B cell (primary cell): ENCODE measurements around the gene TGFA. TPM values are rescaled to one million over a fixed set of nuclear protein-coding genes. Genes with fewer than 3 reads are reported as not detected.

Experiments
- ATAC-seq: fragments of 200-7000 bp; cut with Tn5 transposase; one replicate; pipeline ENCODE4 v1.10.0; 2021; ENCODE audit warnings: low read depth, mild to moderate bottlenecking, moderate number of reproducible peaks, moderate library complexity
- CTCF ChIA-PET: fragments of 350-600 bp; sonication (Branson Sonifier 250); formaldehyde crosslinking; loops from one replicate; lab custom pipeline; 2021; ENCODE audit warnings: antibody characterized with exemption, inconsistent platforms; lab: Charles Lee
- POLR2A ChIA-PET: fragments of 350-600 bp; sonication (Branson Sonifier 250); formaldehyde crosslinking; loops from one replicate; lab custom pipeline; 2021; ENCODE audit warnings: antibody characterized with exemption; lab: Charles Lee
- DNase-seq: peaks from one replicate; pipeline ENCODE4 v3.0.0; 2013
- H2AFZ ChIP-seq: 2 replicates; pipeline ENCODE4 v1.6.1; 2012; ENCODE audit warnings: mild to moderate bottlenecking, low read depth, low read length; ENCODE audit not compliant: insufficient read depth, poor library complexity, severe bottlenecking
- H3K27ac ChIP-seq, 2 donors: 1 replicate in 1 of 2; 2 replicates in 1 of 2; pipeline ENCODE4 v1.5.1; 2012 to 2013; ENCODE audit warnings: low read length in 2 of 2, mild to moderate bottlenecking in 2 of 2, moderate library complexity in 1 of 2
- H3K27me3 ChIP-seq, 4 experiments: fragments of 200-600 bp in 1 of 4; sonication (generic) in 1 of 4; replicated peaks in 1 of 4; 1 replicate in 2 of 4; 2 replicates in 2 of 4; pipeline versions ENCODE4 v1.6.1 to v1.7.0; 2013 to 2016; ENCODE audit warnings: low read length in 3 of 4, mild to moderate bottlenecking in 2 of 4, mixed read lengths in 1 of 4, moderate library complexity in 1 of 4; ENCODE audit not compliant: insufficient read depth in 4 of 4, control insufficient read depth in 3 of 4; ENCODE audit errors: control extremely low read depth in 1 of 4
- H3K36me3 ChIP-seq, 2 experiments: replicated peaks in 1 of 2; 1 replicate in 1 of 2; 2 replicates in 1 of 2; pipeline versions ENCODE4 v1.6.1 to v1.7.1; 2013; ENCODE audit warnings: low read length in 1 of 2; ENCODE audit not compliant: insufficient read depth in 2 of 2, control insufficient read depth in 1 of 2; ENCODE audit errors: control extremely low read depth in 1 of 2, extremely low read depth in 1 of 2
- H3K4me1 ChIP-seq, 2 donors: fragments of 200-600 bp in 1 of 2; sonication (generic) in 1 of 2; 1 replicate in 1 of 2; 2 replicates in 1 of 2; pipeline versions ENCODE4 v1.5.1 to v1.6.1; 2013 to 2017; ENCODE audit warnings: low read length in 2 of 2; ENCODE audit not compliant: control insufficient read depth in 2 of 2, insufficient read depth in 2 of 2
- H3K4me2 ChIP-seq: replicated peaks from 2 replicates; pipeline ENCODE3; 2012; ENCODE audit warnings: mild to moderate bottlenecking, low read depth, low read length; ENCODE audit not compliant: poor library complexity, severe bottlenecking
- H3K4me3 ChIP-seq, 5 experiments: fragments of 200-600 bp in 1 of 5; sonication (generic) in 1 of 5; 1 replicate in 3 of 5; 2 replicates in 2 of 5; pipeline versions ENCODE4 v1.5.1 to v1.7.0; 2011 to 2016; ENCODE audit warnings: low read length in 4 of 5, mild to moderate bottlenecking in 4 of 5, low read depth in 2 of 5, control low read depth in 1 of 5, moderate library complexity in 1 of 5; ENCODE audit not compliant: insufficient read depth in 1 of 5; ENCODE audit errors: control extremely low read depth in 1 of 5, extremely low read depth in 1 of 5
- H3K79me2 ChIP-seq: fragments of 200-600 bp; sonication (generic); one replicate; pipeline ENCODE4 v1.6.0; 2016; ENCODE audit warnings: low read length; ENCODE audit not compliant: control insufficient read depth, insufficient read depth
- H3K9ac ChIP-seq: fragments of 200-600 bp; sonication (generic); 2 replicates; pipeline ENCODE4 v1.6.1; 2017; ENCODE audit warnings: mild to moderate bottlenecking, low read length, moderate library complexity
- H3K9me3 ChIP-seq, 3 donors: one replicate each; pipeline versions ENCODE4 v1.6.1 to v1.7.1; 2013; ENCODE audit warnings: low read length in 2 of 3; ENCODE audit not compliant: control insufficient read depth in 2 of 3, insufficient read depth in 1 of 3; ENCODE audit errors: control extremely low read depth in 1 of 3
- H4K20me1 ChIP-seq: 2 replicates; pipeline ENCODE4 v1.6.0; 2012; ENCODE audit warnings: mild to moderate bottlenecking, low read length; ENCODE audit not compliant: insufficient read depth, control insufficient read depth, poor library complexity, severe bottlenecking
- H3K27ac Mint-ChIP-seq: one replicate; pipeline ENCODE4 v1.8.0; 2021; ENCODE audit warnings: mixed read lengths
- H3K27me3 Mint-ChIP-seq: one replicate; pipeline ENCODE4 v1.8.0; 2021; ENCODE audit warnings: mixed read lengths
- H3K4me1 Mint-ChIP-seq: one replicate; pipeline ENCODE4 v1.8.0; 2021; ENCODE audit warnings: mixed read lengths
- H3K4me3 Mint-ChIP-seq: one replicate; pipeline ENCODE4 v1.8.0; 2021; ENCODE audit warnings: mixed read lengths
- H3K9me3 Mint-ChIP-seq: one replicate; pipeline ENCODE4 v1.8.0; 2022; ENCODE audit warnings: mixed read lengths; ENCODE audit not compliant: insufficient read depth
- EZH2 ChIP-seq: IDR thresholded peaks from 2 replicates; pipeline ENCODE4 v1.6.1; 2012; ENCODE audit warnings: borderline replicate concordance, low read depth, mild to moderate bottlenecking, moderate library complexity, low read length; ENCODE audit not compliant: insufficient read depth, poor library complexity, severe bottlenecking
- WGBS: methylation state at CpG from one replicate; pipeline ENCODE4 v1.1.5; 2013; ENCODE audit warnings: missing lambda C conversion rate; ENCODE audit not compliant: insufficient coverage; 5-methylcytosine and 5-hydroxymethylcytosine counted together
- intact Hi-C: fragments of 100-400 bp; cut with micrococcal nuclease; formaldehyde crosslinking; loops from one replicate; pipeline ENCODE4 v1.10.0; 2022
- polyA plus RNA-seq: library from polyadenylated mRNA; depleted of rRNA; stranded (reverse); fragments of >200 nt; gene quantifications from 2 replicates; pipeline ENCODE4 v1.2.3, GENCODE V29; 2012
- total RNA-seq, 2 donors: library from RNA; stranded (reverse); fragments of 120-200 nt in 1 of 2; gene quantifications; 1 replicate in 1 of 2; 2 replicates in 1 of 2; pipeline versions ENCODE4 v1.2.3 to v1.2.4, GENCODE V29; 2013 to 2022
- TF ChIP-seq, protein P1 (sequence below): fragments of 200-600 bp; IDR thresholded peaks from one replicate; pipeline ENCODE4 v1.8.0; 2022; ENCODE audit warnings: antibody characterized with exemption, mild to moderate bottlenecking

TGFA gene
- total and polyA plus RNA-seq, 2 donors (not counting 1 experiment from before 2014, with no cell fraction given), result 0.04 TPM; not detected in 1

DNA sequence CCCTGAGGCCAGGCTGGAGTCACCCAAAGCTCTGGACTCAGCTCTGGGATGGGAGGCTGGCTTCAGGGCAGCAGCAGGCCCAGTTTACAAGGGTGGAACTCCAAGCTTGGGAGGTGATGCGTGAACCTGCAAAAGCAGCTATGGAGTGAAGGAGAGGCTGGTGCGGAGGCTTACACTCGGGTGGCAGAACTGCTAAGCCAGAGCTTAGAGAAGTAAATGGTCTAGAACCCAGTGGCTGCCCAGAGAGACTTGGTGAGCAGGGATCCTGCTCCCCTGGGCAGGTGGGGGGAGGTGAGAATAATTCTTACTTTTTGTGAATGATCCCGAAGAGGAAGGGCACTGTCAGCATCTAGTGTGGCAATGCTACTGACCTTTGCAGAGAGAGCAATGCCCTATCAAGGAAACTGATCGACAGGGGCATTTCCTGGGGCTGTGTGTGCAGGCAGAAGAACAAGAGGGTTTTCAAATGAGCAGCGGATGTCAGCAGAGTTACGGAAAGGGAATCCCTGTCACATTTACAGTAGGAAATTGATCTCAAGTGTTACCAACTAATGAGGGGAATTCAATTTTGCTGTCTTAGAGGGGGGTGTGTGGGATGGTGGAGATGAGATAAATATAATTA is 80.4 kb downstream of the TGFA start:
- Histone ChIP-seq H3K9me3 (no peaks in the 10 kb centered on the region), H2AFZ (no peak overlapping the region), H3K79me2 (no peaks in the 10 kb centered on the region), H3K27me3 (peaks cover 0 to 4% (median 0%) of the 10 kb centered on the region in 4 experiments), H4K20me1 (no peaks in the 10 kb centered on the region), H3K4me2 (peak overlapping the region; percentile 8), H3K9ac (no peak overlapping the region), H3K36me3 (no peaks in the 10 kb centered on the region), H3K4me1 (peaks cover 38 to 43% of the 10 kb centered on the region in 2 donors), H3K27ac (no peak overlapping the region), H3K4me3 (no peak overlapping the region)
- ChIA-PET CTCF (no interaction called here), POLR2A (no interaction called here)
- ATAC-seq, result no peak
- TF ChIP-seq, protein P1, sequence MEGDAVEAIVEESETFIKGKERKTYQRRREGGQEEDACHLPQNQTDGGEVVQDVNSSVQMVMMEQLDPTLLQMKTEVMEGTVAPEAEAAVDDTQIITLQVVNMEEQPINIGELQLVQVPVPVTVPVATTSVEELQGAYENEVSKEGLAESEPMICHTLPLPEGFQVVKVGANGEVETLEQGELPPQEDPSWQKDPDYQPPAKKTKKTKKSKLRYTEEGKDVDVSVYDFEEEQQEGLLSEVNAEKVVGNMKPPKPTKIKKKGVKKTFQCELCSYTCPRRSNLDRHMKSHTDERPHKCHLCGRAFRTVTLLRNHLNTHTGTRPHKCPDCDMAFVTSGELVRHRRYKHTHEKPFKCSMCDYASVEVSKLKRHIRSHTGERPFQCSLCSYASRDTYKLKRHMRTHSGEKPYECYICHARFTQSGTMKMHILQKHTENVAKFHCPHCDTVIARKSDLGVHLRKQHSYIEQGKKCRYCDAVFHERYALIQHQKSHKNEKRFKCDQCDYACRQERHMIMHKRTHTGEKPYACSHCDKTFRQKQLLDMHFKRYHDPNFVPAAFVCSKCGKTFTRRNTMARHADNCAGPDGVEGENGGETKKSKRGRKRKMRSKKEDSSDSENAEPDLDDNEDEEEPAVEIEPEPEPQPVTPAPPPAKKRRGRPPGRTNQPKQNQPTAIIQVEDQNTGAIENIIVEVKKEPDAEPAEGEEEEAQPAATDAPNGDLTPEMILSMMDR, result no peak
- Mint-ChIP-seq H3K9me3 (no peaks in the 10 kb centered on the region), H3K4me3 (no peak overlapping the region), H3K27ac (no peak overlapping the region), H3K4me1 (peaks cover 54% of the 10 kb centered on the region), H3K27me3 (peaks cover 5% of the 10 kb centered on the region)
- no peak for DNase-seq
- intact Hi-C loops, result no loop called here
- 64% methylated on average over 5 of the region's 7 CpGs for WGBS

DNA sequence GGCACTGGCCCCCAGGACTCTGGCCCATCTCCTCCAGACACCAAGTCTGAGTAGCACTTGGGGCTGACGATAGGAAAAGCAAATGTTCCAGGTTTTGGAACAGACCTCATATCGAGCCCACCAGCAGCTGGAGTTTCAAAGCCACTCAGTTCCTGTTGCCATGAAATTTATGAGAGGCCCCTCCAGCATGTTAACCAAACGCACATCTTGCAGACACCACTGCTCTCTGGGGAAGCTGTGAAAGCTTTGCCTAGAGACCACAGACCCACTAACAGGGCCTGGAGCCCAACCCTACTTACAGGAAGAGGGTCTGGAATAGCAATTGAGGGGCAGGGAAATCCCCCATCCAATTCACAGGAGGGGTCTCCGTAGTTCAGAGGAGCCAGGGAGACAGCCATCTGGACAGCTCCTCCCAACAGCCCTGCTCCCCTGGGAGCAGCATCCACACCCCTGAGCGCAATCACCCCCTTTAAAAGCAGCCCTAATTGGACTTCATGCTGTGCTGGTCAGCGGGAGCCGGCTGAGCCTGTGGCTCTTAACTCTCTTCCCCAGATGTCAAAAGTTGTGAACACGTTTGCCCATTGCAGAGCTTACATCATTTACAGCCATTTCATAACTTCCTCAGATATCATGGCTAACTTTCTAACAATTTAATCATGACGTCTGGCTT is 81.3 kb downstream of the TGFA start:
- Histone ChIP-seq H3K9me3 (no peaks in the 10 kb centered on the region), H4K20me1 (no peaks in the 10 kb centered on the region), H3K36me3 (no peaks in the 10 kb centered on the region), H3K9ac (no peak overlapping the region), H3K79me2 (no peaks in the 10 kb centered on the region), H3K4me3 (no peak overlapping the region), H3K4me1 (peaks cover 38 to 43% of the 10 kb centered on the region in 2 donors), H2AFZ (no peak overlapping the region), H3K4me2 (no peak overlapping the region), H3K27me3 (peaks cover 0 to 1% (median 0%) of the 10 kb centered on the region in 4 experiments), H3K27ac (no peak overlapping the region)
- H3K9me3 Mint-ChIP-seq, result no peaks in the 10 kb centered on the region
- WGBS, result 36% methylated on average over 7 of the region's 9 CpGs
- peaks cover 5% of the 10 kb centered on the region for H3K27me3 Mint-ChIP-seq
- no peak overlapping the region for H3K27ac Mint-ChIP-seq
- no peak overlapping the region for H3K4me3 Mint-ChIP-seq
- ChIA-PET POLR2A (no interaction called here), CTCF (no interaction called here)
- no peak for DNase-seq
- intact Hi-C loops, result no loop called here
- TF ChIP-seq, protein P1, result no peak
- TF ChIP-seq EZH2, result no peak
- ATAC-seq, result no peak
- H3K4me1 Mint-ChIP-seq, result peaks cover 54% of the 10 kb centered on the region
